ENCODE measurements around the gene PDE4B.

PDE4B gene

DNA sequence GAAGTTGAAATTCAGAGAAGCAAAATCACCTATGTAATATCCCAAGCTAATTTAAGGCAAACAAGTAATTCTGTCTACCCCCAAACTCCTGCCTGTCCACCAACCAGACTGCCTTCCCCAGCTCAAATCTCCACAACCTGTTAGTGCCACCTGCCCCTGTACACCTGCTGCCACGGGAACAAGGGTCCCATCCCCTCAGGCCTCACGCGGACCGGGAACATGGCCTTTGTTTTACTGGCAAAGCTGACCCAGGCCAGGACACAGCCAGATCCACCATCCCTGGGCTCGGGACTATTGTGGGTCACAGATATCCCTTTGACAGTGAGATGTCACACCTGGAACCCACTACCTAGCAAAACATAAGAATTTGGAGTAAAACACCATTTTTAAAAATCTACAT is 601.9 kb downstream of the PDE4B start:
- H3K27me3 ChIP-seq (ENCODE audit: control insufficient read depth, insufficient read depth, low read length): no peaks in the 10 kb centered on the region
- TF ChIP-seq, protein P1, sequence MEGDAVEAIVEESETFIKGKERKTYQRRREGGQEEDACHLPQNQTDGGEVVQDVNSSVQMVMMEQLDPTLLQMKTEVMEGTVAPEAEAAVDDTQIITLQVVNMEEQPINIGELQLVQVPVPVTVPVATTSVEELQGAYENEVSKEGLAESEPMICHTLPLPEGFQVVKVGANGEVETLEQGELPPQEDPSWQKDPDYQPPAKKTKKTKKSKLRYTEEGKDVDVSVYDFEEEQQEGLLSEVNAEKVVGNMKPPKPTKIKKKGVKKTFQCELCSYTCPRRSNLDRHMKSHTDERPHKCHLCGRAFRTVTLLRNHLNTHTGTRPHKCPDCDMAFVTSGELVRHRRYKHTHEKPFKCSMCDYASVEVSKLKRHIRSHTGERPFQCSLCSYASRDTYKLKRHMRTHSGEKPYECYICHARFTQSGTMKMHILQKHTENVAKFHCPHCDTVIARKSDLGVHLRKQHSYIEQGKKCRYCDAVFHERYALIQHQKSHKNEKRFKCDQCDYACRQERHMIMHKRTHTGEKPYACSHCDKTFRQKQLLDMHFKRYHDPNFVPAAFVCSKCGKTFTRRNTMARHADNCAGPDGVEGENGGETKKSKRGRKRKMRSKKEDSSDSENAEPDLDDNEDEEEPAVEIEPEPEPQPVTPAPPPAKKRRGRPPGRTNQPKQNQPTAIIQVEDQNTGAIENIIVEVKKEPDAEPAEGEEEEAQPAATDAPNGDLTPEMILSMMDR (IDR thresholded peaks at IDR 0.05): no peak
- H3K4me3 ChIP-seq (ENCODE audit: low read depth, low read length): no peak overlapping the region
- H3K9ac ChIP-seq: no peak overlapping the region
- no peaks in the 10 kb centered on the region for H3K9me3 ChIP-seq (ENCODE audit: control insufficient read depth, low read length)
- H3K27ac ChIP-seq: no peak overlapping the region
- no peaks in the 10 kb centered on the region for H3K4me1 ChIP-seq
- H2AFZ ChIP-seq: no peak overlapping the region
- no peaks in the 10 kb centered on the region for H3K79me2 ChIP-seq
- no peak overlapping the region for H3K4me2 ChIP-seq (ENCODE audit: low read length)
- no peaks in the 10 kb centered on the region for H3K36me3 ChIP-seq (ENCODE audit: control insufficient read depth, insufficient read depth, low read length)

DNA sequence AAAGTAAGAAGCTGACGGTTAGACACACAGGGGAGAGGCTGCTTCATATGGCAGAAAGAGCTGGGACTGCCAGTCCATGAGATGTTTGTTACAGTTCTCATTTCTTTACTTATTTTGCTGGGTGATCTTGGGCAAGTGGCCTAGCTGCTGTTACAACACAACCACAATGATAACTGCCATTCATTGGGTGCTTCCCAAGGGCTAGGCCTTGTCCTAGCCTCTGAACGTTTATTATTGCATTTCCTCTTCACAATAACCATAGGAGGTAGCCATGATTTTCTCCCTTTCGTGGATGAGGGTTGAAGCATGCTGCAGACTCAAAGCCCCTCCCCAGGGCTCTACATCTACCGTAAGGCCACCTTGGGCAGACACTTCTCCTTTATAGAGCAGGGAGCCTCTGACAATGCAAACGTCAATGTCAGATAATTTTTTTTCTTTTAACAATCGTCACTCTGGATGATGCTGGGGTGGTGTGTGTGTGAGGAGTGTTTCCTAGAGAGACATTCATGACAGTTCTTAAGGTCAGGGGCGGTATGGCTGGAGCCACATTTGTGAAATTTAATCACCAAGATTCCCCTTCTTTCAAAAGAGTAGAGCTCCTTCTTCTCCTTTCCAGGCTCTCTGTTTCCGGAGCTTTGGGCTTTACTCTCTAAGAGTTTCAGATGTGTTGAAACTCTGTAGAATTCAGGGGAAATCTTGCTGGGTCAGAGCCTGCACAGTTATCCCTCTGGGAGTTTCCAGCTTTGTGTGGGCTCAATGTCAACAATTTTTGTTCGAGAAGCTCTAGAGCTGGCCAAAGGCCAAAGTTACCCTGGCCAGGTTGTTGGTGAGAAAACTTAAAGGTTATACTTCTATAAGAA is 602.7 kb downstream of the PDE4B start:
- Histone ChIP-seq H3K9ac (no peak overlapping the region), H3K79me2 (no peaks in the 10 kb centered on the region), H3K27ac (no peak overlapping the region), H3K4me3 (ENCODE audit: low read depth, low read length) (no peak overlapping the region), H3K4me1 (no peaks in the 10 kb centered on the region), H3K4me2 (ENCODE audit: low read length) (no peak overlapping the region), H3K9me3 (ENCODE audit: control insufficient read depth, low read length) (no peaks in the 10 kb centered on the region), H3K27me3 (ENCODE audit: control insufficient read depth, insufficient read depth, low read length) (no peaks in the 10 kb centered on the region), H2AFZ (no peak overlapping the region), H3K36me3 (ENCODE audit: control insufficient read depth, insufficient read depth, low read length) (no peaks in the 10 kb centered on the region)
- TF ChIP-seq, protein P1 (IDR thresholded peaks at IDR 0.05): no peak

GRCh38 chr1:66396212-66396890 is 603.7 kb downstream of the PDE4B start:
- H3K36me3 ChIP-seq (ENCODE audit: control insufficient read depth, insufficient read depth, low read length): no peaks in the 10 kb centered on the region
- TF ChIP-seq, protein P1 (IDR thresholded peaks at IDR 0.05): no peak
- H2AFZ ChIP-seq: no peak overlapping the region
- H3K79me2 ChIP-seq: no peaks in the 10 kb centered on the region
- H3K27ac ChIP-seq: no peak overlapping the region
- no peaks in the 10 kb centered on the region for H3K4me1 ChIP-seq
- no peak overlapping the region for H3K4me2 ChIP-seq (ENCODE audit: low read length)
- no peak overlapping the region for H3K4me3 ChIP-seq (ENCODE audit: low read depth, low read length)
- H3K9me3 ChIP-seq (ENCODE audit: control insufficient read depth, low read length): no peaks in the 10 kb centered on the region
- no peak overlapping the region for H3K9ac ChIP-seq
- no peaks in the 10 kb centered on the region for H3K27me3 ChIP-seq (ENCODE audit: control insufficient read depth, insufficient read depth, low read length)

DNA sequence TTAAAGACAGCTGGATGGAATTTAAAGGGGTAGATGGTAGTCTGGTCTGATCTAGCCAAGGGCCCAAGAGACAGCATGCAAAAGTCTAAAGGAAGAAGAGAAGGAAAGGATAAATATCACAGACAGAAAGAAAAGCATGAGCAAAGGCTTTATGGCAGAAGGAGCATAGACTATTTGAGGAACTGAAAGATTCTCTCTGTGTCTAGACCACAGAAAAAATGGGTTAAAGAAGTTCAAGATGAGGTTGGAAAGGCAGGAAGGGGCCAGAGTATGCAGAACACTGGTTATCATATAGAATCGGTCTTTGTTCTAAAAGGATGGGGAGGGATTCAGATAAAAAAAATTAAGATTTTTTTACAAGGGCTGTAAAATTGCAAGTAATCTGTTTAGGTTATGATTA is 604.5 kb downstream of the PDE4B start:
- no peaks in the 10 kb centered on the region for H3K36me3 ChIP-seq (ENCODE audit: control insufficient read depth, insufficient read depth, low read length)
- no peak overlapping the region for H3K9ac ChIP-seq
- no peaks in the 10 kb centered on the region for H3K9me3 ChIP-seq (ENCODE audit: control insufficient read depth, low read length)
- H3K4me1 ChIP-seq: no peaks in the 10 kb centered on the region
- no peak overlapping the region for H3K4me2 ChIP-seq (ENCODE audit: low read length)
- no peaks in the 10 kb centered on the region for H3K79me2 ChIP-seq
- no peaks in the 10 kb centered on the region for H3K27me3 ChIP-seq (ENCODE audit: control insufficient read depth, insufficient read depth, low read length)
- TF ChIP-seq, protein P1 (IDR thresholded peaks at IDR 0.05): no peak
- no peak overlapping the region for H3K27ac ChIP-seq
- H3K4me3 ChIP-seq (ENCODE audit: low read depth, low read length): no peak overlapping the region
- no peak overlapping the region for H2AFZ ChIP-seq

Measured in parathyroid adenoma (tissue), 2 donors.